Nephron progenitor cell (in vitro differentiated cells): Measurements from ENCODE around the gene IL15RA.

Experiments used
- DNase-seq: peaks from one replicate; pipeline ENCODE4 v3.0.0; 2021
- H3K27ac Mint-ChIP-seq: 2 replicates; pipeline ENCODE4 v1.8.0; 2021; ENCODE audit warnings: mild to moderate bottlenecking, moderate library complexity, mixed read lengths
- H3K27me3 Mint-ChIP-seq: 2 replicates; pipeline ENCODE4 v1.8.0; 2021; ENCODE audit warnings: mild to moderate bottlenecking, low read depth, mixed read lengths; ENCODE audit not compliant: poor library complexity
- H3K36me3 Mint-ChIP-seq: 2 replicates; pipeline ENCODE4 v1.8.0; 2021; ENCODE audit warnings: low read depth, mixed read lengths
- H3K4me1 Mint-ChIP-seq: 2 replicates; pipeline ENCODE4 v1.8.0; 2021; ENCODE audit warnings: mixed read lengths
- H3K4me3 Mint-ChIP-seq: 2 replicates; pipeline ENCODE4 v1.8.0; 2021; ENCODE audit warnings: mild to moderate bottlenecking, moderate library complexity, mixed read lengths
- H3K9me3 Mint-ChIP-seq: 2 replicates; pipeline ENCODE4 v1.8.0; 2021; ENCODE audit warnings: mild to moderate bottlenecking, moderate library complexity, mixed read lengths
- TF ChIP-seq, protein P1 (sequence below): fragments of 200-600 bp; sonication (generic); IDR thresholded peaks from 2 replicates; pipeline ENCODE4 v1.5.0; 2021; ENCODE audit warnings: antibody characterized with exemption

Gene IL15RA

DNA sequence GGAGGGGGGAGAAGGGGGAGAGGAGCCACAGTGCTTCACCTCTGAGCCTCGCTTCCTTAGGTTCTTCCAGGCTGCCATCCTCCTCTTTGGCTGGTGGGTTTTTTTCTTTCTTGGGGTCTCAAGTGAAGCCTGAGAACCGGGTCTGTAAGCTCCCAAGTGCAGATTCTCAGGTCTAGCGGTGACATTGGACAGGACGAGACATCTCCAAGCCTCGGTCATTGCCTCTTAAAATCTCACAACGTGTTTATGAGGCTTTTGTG, 817 bp upstream of the IL15RA start:
- DNase-seq: no peak
- Mint-ChIP-seq H3K36me3 (no peaks in the 10 kb centered on the region), H3K4me3 (peak overlapping the region; percentile 84), H3K27ac (no peak overlapping the region), H3K4me1 (peaks cover 11% of the 10 kb centered on the region), H3K27me3 (peaks cover 88% of the 10 kb centered on the region), H3K9me3 (no peaks in the 10 kb centered on the region)
- TF ChIP-seq, protein P1, sequence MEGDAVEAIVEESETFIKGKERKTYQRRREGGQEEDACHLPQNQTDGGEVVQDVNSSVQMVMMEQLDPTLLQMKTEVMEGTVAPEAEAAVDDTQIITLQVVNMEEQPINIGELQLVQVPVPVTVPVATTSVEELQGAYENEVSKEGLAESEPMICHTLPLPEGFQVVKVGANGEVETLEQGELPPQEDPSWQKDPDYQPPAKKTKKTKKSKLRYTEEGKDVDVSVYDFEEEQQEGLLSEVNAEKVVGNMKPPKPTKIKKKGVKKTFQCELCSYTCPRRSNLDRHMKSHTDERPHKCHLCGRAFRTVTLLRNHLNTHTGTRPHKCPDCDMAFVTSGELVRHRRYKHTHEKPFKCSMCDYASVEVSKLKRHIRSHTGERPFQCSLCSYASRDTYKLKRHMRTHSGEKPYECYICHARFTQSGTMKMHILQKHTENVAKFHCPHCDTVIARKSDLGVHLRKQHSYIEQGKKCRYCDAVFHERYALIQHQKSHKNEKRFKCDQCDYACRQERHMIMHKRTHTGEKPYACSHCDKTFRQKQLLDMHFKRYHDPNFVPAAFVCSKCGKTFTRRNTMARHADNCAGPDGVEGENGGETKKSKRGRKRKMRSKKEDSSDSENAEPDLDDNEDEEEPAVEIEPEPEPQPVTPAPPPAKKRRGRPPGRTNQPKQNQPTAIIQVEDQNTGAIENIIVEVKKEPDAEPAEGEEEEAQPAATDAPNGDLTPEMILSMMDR: no peak

DNA sequence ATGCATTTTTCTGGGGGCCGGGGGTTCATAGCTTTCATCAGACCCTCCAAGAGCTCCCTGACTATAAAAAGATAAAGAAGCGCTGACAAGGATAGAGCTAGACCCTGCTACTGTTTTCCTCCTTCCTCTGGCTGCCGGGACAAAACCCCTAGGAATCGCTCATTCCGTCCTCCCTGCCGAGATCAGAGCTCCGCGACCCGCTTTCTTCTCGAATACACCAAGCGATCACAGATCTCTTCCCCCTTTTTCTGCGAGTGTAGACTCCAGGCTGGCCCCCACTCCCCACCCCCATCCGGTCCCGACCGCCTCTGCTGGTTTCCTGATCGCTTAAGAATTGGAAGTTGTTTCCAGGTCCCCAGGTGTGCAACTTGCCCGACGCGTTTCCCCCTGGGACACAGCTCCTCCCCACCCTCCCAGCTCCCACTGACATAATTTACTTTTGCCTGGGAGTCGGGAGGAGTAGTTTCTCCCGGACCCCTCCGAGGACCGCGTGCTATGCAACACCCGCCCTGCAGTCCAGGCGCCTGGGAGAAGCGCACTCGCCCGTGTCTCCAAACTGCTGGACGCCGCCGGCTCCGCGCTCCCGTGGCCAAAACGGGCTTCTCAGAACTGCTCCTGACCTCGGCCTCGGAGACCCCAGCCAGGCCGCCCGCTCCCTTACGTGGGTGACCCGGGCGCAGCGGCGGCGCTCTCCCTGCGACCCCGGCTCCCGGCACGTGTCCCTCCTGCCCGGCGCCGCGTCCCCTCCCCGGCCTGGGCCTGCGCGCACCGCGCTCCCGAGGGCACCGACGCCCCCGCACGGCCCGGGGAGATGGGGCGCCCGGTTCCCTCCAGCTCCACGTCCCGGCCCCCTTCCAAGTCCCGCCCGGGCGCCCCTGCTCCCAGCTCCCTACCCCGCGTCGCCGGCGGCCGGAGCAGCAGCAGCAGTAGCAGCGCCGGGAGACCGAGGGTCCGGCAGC, 552 bp downstream of the IL15RA start:
- H3K4me1 Mint-ChIP-seq: peaks cover 11% of the 10 kb centered on the region
- H3K4me3 Mint-ChIP-seq: peak overlapping the region; percentile 84
- H3K27me3 Mint-ChIP-seq: peaks cover 89% of the 10 kb centered on the region
- TF ChIP-seq, protein P1: no peak
- H3K9me3 Mint-ChIP-seq: no peaks in the 10 kb centered on the region
- DNase-seq: peak; percentile 68
- no peaks in the 10 kb centered on the region for H3K36me3 Mint-ChIP-seq
- no peak overlapping the region for H3K27ac Mint-ChIP-seq

DNA sequence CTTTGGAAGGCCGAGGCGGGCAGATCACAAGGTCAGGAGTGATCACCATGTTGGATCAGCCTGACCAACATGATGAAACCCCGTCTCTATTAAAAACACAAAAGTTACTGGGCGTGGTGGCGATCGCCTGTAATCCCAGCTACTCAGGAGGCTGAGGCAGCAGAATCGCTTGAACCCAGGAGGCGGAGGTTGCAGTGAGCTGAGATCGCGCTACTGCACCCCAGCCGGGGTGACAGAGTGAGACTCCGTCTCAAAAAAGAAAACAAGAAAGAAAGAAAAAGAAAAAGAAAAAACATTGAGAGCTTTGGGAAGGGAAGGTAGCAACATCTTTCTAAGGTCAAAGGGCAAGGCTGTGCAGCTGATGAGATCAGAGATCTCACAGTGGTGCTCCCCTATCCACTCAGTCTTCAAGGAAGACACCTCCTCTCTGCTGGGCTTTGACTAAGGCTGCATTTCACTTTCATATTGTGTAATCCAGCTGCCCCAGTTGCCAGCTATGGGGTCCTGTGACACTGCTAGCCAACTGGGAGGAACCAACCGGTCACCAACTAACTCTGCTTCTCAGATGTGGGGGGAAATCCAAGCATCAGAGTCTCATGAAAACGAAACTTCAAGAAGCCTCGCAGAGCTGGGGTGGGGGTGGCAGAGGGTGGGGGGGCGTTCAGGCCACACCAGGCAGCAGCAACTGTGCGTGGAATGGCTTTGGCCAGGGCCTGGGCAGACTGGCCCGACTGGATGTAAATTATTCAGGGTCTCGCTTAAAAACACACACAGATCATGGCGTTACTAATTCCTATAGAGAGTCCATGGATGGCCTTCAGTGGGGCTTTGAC, 1.5 kb downstream of the IL15RA start:
- H3K27ac Mint-ChIP-seq: no peak overlapping the region
- peaks cover 11% of the 10 kb centered on the region for H3K4me1 Mint-ChIP-seq
- H3K9me3 Mint-ChIP-seq: no peaks in the 10 kb centered on the region
- DNase-seq: no peak
- no peaks in the 10 kb centered on the region for H3K36me3 Mint-ChIP-seq
- TF ChIP-seq, protein P1: no peak
- peak overlapping the region; percentile 84 for H3K4me3 Mint-ChIP-seq
- H3K27me3 Mint-ChIP-seq: peaks cover 88% of the 10 kb centered on the region

DNA sequence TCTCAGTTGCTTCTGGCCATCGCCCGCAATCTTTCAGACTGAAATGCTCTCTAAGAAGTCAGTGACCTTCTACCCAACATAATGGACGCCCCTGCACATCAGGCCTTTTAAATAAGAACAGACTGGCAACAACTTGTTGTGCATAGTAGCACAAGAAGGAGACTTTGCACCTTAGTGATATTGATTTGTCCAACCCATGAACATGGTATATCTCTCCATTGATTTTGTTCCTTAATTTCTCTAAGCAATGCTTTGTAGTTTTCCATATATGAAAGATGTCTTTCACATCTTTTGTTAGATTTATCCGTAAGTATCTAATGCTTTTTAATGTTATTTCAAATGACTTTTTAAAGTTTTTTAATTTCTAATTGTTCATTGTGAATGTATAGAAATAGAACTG, 4.3 kb downstream of the IL15RA start:
- TF ChIP-seq, protein P1: no peak
- H3K27ac Mint-ChIP-seq: no peak overlapping the region
- no peaks in the 10 kb centered on the region for H3K9me3 Mint-ChIP-seq
- DNase-seq: no peak
- no peaks in the 10 kb centered on the region for H3K36me3 Mint-ChIP-seq
- peaks cover 68% of the 10 kb centered on the region for H3K27me3 Mint-ChIP-seq
- H3K4me3 Mint-ChIP-seq: no peak overlapping the region
- peaks cover 7% of the 10 kb centered on the region for H3K4me1 Mint-ChIP-seq

DNA sequence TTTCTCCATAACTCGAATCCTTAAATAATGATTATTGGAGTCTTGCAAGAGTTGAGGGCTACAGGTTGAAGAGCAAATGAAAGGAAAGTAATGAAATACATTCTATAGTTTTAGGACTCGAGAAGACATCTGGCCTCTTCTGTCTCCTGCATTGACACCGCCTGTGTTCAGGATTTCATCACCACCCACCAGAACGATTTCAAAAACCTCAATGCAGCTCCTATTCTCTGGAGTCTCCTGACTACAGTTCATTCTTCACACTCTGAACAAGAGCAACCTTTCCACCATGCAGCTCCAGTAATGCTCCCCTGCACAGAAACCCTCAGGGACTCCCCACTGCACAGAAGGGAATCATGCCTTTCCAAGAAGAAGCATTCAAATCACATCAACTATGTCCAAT, 5.5 kb downstream of the IL15RA start:
- Mint-ChIP-seq H3K9me3 (no peaks in the 10 kb centered on the region), H3K27me3 (peaks cover 65% of the 10 kb centered on the region), H3K4me3 (no peak overlapping the region), H3K4me1 (peaks cover 6% of the 10 kb centered on the region), H3K27ac (no peak overlapping the region), H3K36me3 (no peaks in the 10 kb centered on the region)
- TF ChIP-seq, protein P1: no peak
- DNase-seq: no peak
